ENCODE measurements around the gene OIP5. TPM values are rescaled to one million over a fixed set of nuclear protein-coding genes. Genes with fewer than 3 reads are reported as not detected.

The OIP5 gene
- total RNA-seq, 4 donors from 2014 or later = 0.46 to 0.48 TPM; not detected in 2

DNA sequence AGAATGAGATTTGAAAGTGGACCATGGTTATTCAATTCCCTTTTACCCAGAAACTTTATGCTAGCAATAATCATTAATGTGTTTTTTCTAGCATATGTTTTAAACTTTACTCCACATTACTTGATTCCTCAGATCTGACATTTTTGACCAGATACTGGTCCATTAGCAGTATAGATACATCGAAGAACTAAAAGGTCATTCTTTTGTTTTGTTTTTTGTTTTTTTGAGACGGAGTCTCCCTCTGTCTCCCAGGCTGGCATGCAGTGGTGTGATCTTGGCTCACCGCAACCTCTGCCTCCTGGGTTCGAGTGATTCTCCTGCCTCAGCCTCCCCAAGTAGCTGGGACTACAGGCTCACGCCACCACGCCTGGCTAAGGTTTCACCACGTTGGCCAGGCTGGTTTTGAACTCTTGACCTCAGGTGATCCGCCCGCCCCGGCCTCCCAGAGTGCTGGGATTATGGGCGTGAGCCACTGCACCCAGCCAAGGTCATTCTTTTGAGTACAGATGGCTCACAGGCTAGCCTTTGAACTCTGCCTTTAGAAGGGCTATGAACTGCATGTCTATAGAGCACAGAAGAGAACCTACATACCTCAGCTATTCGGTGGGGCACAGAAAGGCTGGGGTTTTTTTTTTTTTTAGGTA is 72.7 kb downstream of the OIP5 start:
- ATAC-seq (ENCODE audit: low FRiP score) = no peak
- TF ChIP-seq, protein P1, sequence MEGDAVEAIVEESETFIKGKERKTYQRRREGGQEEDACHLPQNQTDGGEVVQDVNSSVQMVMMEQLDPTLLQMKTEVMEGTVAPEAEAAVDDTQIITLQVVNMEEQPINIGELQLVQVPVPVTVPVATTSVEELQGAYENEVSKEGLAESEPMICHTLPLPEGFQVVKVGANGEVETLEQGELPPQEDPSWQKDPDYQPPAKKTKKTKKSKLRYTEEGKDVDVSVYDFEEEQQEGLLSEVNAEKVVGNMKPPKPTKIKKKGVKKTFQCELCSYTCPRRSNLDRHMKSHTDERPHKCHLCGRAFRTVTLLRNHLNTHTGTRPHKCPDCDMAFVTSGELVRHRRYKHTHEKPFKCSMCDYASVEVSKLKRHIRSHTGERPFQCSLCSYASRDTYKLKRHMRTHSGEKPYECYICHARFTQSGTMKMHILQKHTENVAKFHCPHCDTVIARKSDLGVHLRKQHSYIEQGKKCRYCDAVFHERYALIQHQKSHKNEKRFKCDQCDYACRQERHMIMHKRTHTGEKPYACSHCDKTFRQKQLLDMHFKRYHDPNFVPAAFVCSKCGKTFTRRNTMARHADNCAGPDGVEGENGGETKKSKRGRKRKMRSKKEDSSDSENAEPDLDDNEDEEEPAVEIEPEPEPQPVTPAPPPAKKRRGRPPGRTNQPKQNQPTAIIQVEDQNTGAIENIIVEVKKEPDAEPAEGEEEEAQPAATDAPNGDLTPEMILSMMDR (IDR thresholded peaks at IDR 0.05) = no peak
- no peak for DNase-seq (ENCODE audit: low spot score)

Other genes starting within 250 kb of the OIP5 start
- gene INO80, start 216.3 kb downstream of the OIP5 start, total RNA-seq = 10 to 100 TPM; 27.9 to 31.6 (median 28.4) TPM
- gene EXD1, start 101.8 kb downstream of the OIP5 start, total RNA-seq = not detected
- 100 to 1,000 TPM; 172 to 320 (median 243) TPM for gene CHP1, start 101.3 kb downstream of the OIP5 start, total RNA-seq
- gene NUSAP1, start 290 bp upstream of the OIP5 start, total RNA-seq = 10 to 100 TPM in 1 of 4 donors, 1 to 10 TPM in 1, under 1 TPM in 1, not detected in 1; 0.74 to 11.8 (median 3.2) TPM
- 10 to 100 TPM in 2 of 4 donors, 1 to 10 TPM in 2; 7.0 to 19.7 (median 12.5) TPM for gene NDUFAF1, start 69.9 kb upstream of the OIP5 start, total RNA-seq
- gene RTF1, start 84.5 kb upstream of the OIP5 start, total RNA-seq = 10 to 100 TPM; 18.1 to 39.7 (median 25.8) TPM
- 1 to 10 TPM in 2 of 4 donors, not detected in 2; 1.2 to 2.0 TPM for gene ITPKA, start 161.3 kb upstream of the OIP5 start, total RNA-seq
- 1 to 10 TPM in 1 of 4 donors, under 1 TPM in 2, not detected in 1; 0.19 to 1.3 (median 0.84) TPM for gene LTK, start 181.2 kb upstream of the OIP5 start, total RNA-seq
- 10 to 100 TPM; 16.4 to 29.1 (median 20.3) TPM for gene RPAP1, start 211.7 kb upstream of the OIP5 start, total RNA-seq
- gene TYRO3, start 226.6 kb upstream of the OIP5 start, total RNA-seq = 10 to 100 TPM; 13.4 to 59.9 (median 40.6) TPM